Activated T-helper 1 cell treated with anti-CD3 and anti-CD28 coated beads, Interleukin-12 subunit alpha, Interleukin-12 subunit beta, Interleukin-2, Interleukin-4 antibody, amounts not matched to agents 30 ng/mL and 10 ng/mL and 1 ng/mL, durations not matched to agents 14 hours and 24 hours and 36 hours (primary cell): Measurements from ENCODE around the gene CADPS. TPM values are rescaled to one million over a fixed set of nuclear protein-coding genes. Genes with fewer than 3 reads are reported as not detected.

Source experiments
- DNase-seq: peaks from one replicate; pipeline ENCODE4 v3.0.0; 2021; ENCODE audit warnings: low spot score
- H3K27ac Mint-ChIP-seq: one replicate; pipeline ENCODE4 v1.8.0; 2021; ENCODE audit warnings: mild to moderate bottlenecking, mixed read lengths
- H3K27me3 Mint-ChIP-seq: one replicate; pipeline ENCODE4 v1.8.0; 2022; ENCODE audit warnings: mild to moderate bottlenecking, moderate library complexity, mixed read lengths; ENCODE audit not compliant: insufficient read depth
- H3K36me3 Mint-ChIP-seq: one replicate; pipeline ENCODE4 v1.8.0; 2021; ENCODE audit warnings: low read depth, mixed read lengths
- H3K4me1 Mint-ChIP-seq: one replicate; pipeline ENCODE4 v1.8.0; 2021; ENCODE audit warnings: low read depth, mixed read lengths
- H3K4me3 Mint-ChIP-seq: one replicate; pipeline ENCODE4 v1.8.0; 2021; ENCODE audit warnings: mild to moderate bottlenecking, moderate library complexity, mixed read lengths
- H3K9me3 Mint-ChIP-seq: one replicate; pipeline ENCODE4 v1.8.0; 2021; ENCODE audit warnings: mixed read lengths
- intact Hi-C: fragments of 100-400 bp; cut with micrococcal nuclease; formaldehyde crosslinking; loops from one replicate; pipeline ENCODE4 v1.15.1; 2024
- total RNA-seq: library from RNA; stranded (reverse); gene quantifications from 2 replicates; pipeline ENCODE4 v1.2.3, GENCODE V29; 2022

The CADPS gene
- total RNA-seq, 1 donor from 2014 or later, result not detected

DNA sequence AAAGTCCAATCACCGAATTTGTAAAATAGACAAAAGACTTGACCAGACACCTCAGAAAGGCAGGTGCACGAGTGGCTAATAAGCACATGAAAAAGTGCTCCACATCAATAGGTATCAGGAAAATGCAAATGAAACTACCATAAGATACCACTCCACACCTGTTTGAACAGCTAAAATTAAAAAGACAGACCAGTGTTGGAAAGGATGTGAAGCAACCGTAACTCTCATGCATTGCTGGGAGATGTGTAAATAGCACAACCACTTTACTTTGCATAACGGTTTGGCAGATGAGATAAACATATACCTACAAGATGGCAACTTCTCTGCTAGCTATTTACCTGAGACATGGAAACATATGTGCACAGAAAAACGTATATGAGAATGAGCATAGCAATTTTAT lies 56.9 kb downstream of the CADPS start:
- Mint-ChIP-seq H3K27me3 (no peaks in the 10 kb centered on the region), H3K27ac (no peak overlapping the region), H3K9me3 (no peaks in the 10 kb centered on the region), H3K36me3 (no peaks in the 10 kb centered on the region), H3K4me1 (no peaks in the 10 kb centered on the region), H3K4me3 (no peak overlapping the region)
- DNase-seq, result no peak
- intact Hi-C loops, result no loop called here

DNA sequence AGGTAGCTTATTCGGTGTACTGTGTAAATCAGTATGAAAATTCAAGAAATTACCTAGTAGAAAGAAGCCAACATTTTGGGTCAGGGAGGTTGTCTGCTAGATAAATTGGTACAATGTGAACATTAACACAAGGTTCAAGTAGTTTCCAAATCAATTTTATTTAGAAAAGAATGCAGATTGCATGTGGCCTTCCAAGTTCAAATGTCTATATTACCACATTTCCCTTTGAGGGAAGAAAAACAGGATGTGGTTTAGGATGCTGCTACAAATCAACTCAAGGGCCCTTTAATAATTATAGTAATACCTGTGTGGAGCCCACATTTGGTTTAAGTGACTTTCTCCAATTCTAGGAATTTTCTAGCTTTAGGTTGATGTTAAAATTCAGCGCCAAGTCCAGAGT lies 57.5 kb downstream of the CADPS start:
- H3K4me3 Mint-ChIP-seq, result no peak overlapping the region
- H3K4me1 Mint-ChIP-seq, result no peaks in the 10 kb centered on the region
- intact Hi-C loops, result no loop called here
- no peak for DNase-seq
- H3K36me3 Mint-ChIP-seq, result no peaks in the 10 kb centered on the region
- H3K27me3 Mint-ChIP-seq, result no peaks in the 10 kb centered on the region
- no peaks in the 10 kb centered on the region for H3K9me3 Mint-ChIP-seq
- H3K27ac Mint-ChIP-seq, result no peak overlapping the region

DNA sequence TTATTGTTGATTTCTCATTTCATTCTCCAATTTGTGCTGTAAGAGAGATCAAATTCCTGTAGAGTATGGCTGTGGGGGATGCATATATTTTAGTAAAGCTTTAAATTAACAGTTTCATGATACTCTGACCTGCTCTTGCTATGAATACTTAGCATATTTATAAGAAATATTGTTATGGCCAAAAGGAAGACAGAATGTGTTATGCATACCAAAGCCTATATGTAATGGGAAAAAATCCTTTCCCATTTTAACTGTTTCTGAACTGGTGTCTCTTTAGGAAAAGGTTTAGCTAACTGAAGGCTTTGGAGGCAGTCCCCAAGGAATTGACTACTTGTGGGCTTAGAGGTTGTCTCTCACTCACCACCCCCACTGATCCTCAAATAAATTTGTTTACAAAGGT lies 59.2 kb downstream of the CADPS start:
- Mint-ChIP-seq H3K4me3 (no peak overlapping the region), H3K36me3 (no peaks in the 10 kb centered on the region), H3K4me1 (no peaks in the 10 kb centered on the region), H3K9me3 (no peaks in the 10 kb centered on the region), H3K27me3 (no peaks in the 10 kb centered on the region), H3K27ac (no peak overlapping the region)
- DNase-seq, result no peak
- intact Hi-C loops, result no loop called here

DNA sequence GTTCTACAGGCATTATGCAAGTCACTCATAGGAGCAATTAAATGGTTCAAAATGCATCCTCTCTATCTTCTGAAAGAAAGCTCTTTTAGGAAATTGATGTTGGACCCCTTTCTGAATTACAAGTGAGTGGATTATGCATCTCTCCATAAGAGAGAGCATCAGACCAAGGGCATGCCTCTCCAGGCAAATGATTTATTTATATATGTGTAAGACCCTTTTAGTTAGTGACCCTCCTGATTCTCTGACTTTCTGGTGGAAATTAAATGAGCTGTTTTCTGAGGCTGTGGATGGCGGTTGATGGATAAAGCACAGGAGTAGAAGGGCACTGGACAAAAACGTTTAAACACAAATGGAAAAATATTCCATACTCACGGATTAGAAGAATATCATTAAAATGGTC lies 62.6 kb downstream of the CADPS start:
- no peaks in the 10 kb centered on the region for H3K27me3 Mint-ChIP-seq
- no peaks in the 10 kb centered on the region for H3K36me3 Mint-ChIP-seq
- intact Hi-C loops, result no loop called here
- no peaks in the 10 kb centered on the region for H3K4me1 Mint-ChIP-seq
- no peak for DNase-seq
- H3K4me3 Mint-ChIP-seq, result no peak overlapping the region
- no peak overlapping the region for H3K27ac Mint-ChIP-seq
- no peaks in the 10 kb centered on the region for H3K9me3 Mint-ChIP-seq

DNA sequence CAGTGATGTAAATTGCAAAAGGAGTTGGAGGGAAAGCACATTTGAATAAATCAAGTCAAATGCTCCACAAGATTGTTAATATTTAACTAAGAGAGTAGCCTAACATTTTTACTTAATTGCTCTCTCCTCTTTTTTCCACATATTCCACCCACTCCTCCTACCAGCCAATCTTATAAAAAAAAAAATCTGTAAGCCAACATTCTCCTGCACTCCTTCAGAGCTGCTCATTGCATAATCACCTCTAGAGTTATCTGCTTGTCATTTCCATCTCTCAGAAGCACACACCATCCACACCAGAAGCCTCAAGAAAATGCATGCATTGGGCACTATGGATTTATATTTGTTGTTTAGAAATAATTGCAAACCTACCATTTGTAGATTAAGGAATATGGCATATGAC lies 64.1 kb downstream of the CADPS start:
- Mint-ChIP-seq H3K4me1 (no peaks in the 10 kb centered on the region), H3K27me3 (no peaks in the 10 kb centered on the region), H3K9me3 (no peaks in the 10 kb centered on the region), H3K4me3 (no peak overlapping the region), H3K36me3 (no peaks in the 10 kb centered on the region), H3K27ac (no peak overlapping the region)
- no peak for DNase-seq
- intact Hi-C loops, result no loop called here

DNA sequence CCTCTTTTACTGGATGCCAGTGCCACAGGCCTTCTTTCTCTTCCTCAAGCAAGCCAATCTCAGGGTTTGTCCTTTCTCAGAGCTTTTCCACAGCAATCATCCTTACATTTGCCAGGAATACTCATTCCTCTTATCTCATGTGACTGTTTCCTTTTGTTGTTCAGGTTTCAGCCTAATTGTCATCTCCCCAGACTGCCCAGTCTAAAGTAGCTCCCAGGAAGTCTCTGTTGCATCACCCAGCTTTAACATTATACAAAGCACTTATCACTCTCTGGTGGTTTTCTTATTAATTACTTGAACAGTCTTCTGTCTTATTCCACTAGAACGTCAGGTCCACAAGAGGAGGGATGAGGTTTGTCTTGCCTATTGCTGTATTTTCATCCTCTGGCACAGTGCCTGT lies 65.8 kb downstream of the CADPS start:
- H3K4me3 Mint-ChIP-seq, result no peak overlapping the region
- no peaks in the 10 kb centered on the region for H3K36me3 Mint-ChIP-seq
- H3K9me3 Mint-ChIP-seq, result no peaks in the 10 kb centered on the region
- H3K27ac Mint-ChIP-seq, result no peak overlapping the region
- intact Hi-C loops, result no loop called here
- DNase-seq, result no peak
- H3K4me1 Mint-ChIP-seq, result no peaks in the 10 kb centered on the region
- H3K27me3 Mint-ChIP-seq, result no peaks in the 10 kb centered on the region

DNA sequence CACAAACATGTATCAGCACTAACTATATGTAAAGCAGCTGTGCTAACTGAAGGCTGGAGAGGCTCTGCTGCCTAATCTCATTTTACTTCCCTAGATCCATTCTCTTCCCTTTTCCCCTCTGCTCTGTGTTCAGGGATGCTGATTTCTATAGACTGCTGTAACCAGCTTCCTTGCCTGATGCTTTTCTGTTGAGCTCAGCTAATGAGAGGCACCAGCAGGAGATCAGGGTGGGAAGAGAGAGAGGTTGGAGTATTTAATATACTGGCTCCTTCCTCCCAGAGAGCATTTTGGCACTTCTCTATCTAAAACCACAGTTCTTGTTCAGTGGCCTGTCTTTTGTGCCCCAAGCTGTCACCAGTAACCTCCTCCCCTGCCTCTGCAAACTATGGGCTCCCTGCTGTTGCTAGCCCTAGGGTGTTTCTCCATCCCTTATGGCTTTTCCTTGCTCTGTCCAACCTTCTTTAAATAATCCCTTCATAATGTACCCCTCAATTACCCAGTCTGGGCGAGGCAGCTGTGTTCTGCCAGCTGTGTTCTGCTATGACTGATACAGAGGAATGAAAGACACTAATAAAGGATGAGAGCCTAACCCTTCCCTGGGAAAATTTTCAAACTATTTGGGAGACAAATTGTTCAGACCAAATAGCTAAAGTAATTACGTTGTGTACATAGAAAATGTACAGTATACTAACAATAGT lies 69.5 kb downstream of the CADPS start:
- no peak overlapping the region for H3K4me3 Mint-ChIP-seq

DNA sequence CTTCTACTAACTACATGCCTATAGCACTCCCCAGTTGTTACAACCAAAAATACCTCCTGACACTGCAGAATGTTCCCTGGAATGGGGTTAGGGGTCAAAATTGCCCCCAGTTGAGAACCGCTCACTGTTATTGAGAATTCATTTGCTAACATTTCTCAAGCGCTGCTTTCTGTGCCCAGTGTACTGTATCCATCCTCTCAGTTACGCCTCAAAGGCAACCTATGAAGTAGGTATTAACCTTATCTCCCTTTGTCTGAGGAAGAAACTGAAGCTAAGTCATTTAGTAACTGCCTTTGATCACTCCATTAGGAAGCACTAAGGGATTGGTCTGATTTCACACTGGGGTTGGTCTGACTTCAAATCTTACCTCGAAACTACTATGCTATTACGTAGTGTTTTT lies 70.1 kb downstream of the CADPS start:
- H3K27ac Mint-ChIP-seq, result no peak overlapping the region
- intact Hi-C loops, result no loop called here

More for the DNA sequence above, 69.5 kb downstream of the CADPS start:
- Mint-ChIP-seq H3K36me3 (no peaks in the 10 kb centered on the region), H3K4me1 (no peaks in the 10 kb centered on the region), H3K27ac (no peak overlapping the region), H3K27me3 (no peaks in the 10 kb centered on the region), H3K9me3 (no peaks in the 10 kb centered on the region)
- intact Hi-C loops, result no loop called here
- no peak for DNase-seq

DNA sequence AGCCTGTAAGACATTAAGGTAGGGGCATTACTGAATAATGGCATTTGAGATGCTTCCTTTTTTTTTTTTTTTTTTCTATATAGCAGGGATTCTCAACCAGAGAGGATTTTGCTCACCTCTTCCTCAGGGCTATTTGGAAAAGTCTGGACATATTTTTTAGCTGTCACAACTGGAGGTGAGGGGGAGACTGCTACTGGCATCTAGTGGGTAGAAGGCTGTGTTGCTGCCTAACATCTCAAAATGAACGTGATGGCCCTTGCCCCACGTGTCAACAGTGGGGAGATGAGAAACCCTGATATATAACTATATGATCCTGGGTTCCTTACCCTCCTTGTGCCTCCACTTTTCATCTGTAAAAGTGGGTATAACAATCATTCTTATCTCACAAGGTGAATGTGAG lies 71.9 kb downstream of the CADPS start:
- H3K36me3 Mint-ChIP-seq, result no peaks in the 10 kb centered on the region
- intact Hi-C loops, result no loop called here
- DNase-seq, result no peak
- no peaks in the 10 kb centered on the region for H3K9me3 Mint-ChIP-seq
- H3K27me3 Mint-ChIP-seq, result no peaks in the 10 kb centered on the region
- H3K4me1 Mint-ChIP-seq, result no peaks in the 10 kb centered on the region
- no peak overlapping the region for H3K4me3 Mint-ChIP-seq
- no peak overlapping the region for H3K27ac Mint-ChIP-seq

More for the DNA sequence above, 70.1 kb downstream of the CADPS start:
- Mint-ChIP-seq H3K36me3 (no peaks in the 10 kb centered on the region), H3K4me1 (no peaks in the 10 kb centered on the region), H3K4me3 (no peak overlapping the region), H3K27me3 (no peaks in the 10 kb centered on the region), H3K9me3 (no peaks in the 10 kb centered on the region)
- DNase-seq, result no peak

DNA sequence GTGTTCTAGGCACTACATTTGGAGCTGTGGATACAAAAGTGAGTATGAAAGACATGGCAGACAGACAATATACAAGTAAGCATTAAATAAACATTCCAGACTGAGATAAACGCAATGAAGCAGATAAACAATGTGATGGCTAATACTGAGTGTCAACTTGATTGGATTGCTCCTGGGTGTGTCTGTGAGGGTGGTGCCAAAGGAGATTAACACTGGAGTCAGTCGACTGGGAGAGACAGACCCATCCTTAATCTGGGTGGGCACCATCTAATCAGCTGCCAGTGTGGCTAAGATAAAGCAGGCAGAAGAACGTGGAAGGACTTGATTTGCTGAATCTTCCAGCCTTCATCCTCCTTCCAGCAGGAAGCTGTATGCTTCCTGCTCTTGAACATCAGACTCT lies 77.2 kb downstream of the CADPS start:
- DNase-seq, result no peak
- no peak overlapping the region for H3K27ac Mint-ChIP-seq
- H3K4me1 Mint-ChIP-seq, result no peaks in the 10 kb centered on the region
- no peaks in the 10 kb centered on the region for H3K27me3 Mint-ChIP-seq
- intact Hi-C loops, result no loop called here
- no peaks in the 10 kb centered on the region for H3K36me3 Mint-ChIP-seq
- no peaks in the 10 kb centered on the region for H3K9me3 Mint-ChIP-seq
- no peak overlapping the region for H3K4me3 Mint-ChIP-seq

DNA sequence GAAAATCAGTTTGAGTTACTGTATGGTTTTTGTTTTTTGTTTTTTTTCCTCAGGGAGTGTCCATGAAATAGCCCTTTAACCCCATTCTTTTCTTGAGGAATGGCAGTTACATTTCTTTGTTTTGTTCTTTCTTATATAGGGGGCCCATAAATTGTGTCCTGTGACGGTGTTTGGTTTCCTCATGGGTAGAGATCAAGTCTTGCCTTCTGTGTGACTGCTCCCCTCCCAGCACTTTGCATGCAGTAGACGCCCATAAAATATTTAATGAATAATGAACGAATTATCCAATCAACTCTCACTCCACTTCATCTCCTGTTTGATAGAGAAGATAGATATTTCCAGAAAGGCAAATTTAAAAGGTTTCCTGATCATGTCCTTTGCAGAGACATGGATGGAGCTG lies 78.1 kb downstream of the CADPS start:
- no peak overlapping the region for H3K4me3 Mint-ChIP-seq
- no peaks in the 10 kb centered on the region for H3K27me3 Mint-ChIP-seq

DNA sequence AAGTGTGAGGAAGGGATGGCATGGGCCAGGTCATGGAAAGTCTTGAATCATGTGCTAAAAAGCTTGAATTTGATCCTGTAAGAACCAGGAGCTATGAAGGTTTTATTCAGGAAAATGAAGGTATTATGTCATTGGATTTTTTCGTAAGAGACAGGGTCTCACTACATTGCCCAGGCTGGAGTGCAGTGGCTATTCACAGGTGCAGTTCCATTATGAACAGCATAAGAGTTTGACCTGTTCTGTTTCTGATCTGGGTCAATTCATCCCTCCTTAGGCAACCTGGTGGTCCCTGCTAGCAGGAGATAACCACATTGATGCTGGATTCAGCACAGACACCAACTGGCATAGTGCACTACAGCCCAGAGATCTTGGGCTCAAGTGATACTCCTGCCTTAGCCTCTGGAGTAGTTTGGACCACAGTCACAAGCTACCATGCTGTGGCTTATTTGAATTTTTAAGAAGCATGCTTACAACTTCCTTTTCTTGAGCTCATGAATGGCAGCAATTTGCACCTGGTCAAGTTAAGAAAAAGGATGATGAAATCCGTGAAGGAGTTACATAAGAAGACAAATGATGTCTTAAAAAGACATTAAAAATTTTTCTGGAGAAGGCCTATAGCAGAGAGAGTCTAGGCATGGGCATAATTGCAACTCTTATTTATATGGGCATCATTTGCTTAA lies 79.1 kb downstream of the CADPS start:
- H3K4me1 Mint-ChIP-seq, result no peaks in the 10 kb centered on the region
- no peaks in the 10 kb centered on the region for H3K36me3 Mint-ChIP-seq
- no peak overlapping the region for H3K27ac Mint-ChIP-seq

More for the DNA sequence above, 78.1 kb downstream of the CADPS start:
- no peak overlapping the region for H3K27ac Mint-ChIP-seq
- no peaks in the 10 kb centered on the region for H3K4me1 Mint-ChIP-seq
- no peaks in the 10 kb centered on the region for H3K36me3 Mint-ChIP-seq
- no peaks in the 10 kb centered on the region for H3K9me3 Mint-ChIP-seq
- no peak for DNase-seq
- intact Hi-C loops, result no loop called here

DNA sequence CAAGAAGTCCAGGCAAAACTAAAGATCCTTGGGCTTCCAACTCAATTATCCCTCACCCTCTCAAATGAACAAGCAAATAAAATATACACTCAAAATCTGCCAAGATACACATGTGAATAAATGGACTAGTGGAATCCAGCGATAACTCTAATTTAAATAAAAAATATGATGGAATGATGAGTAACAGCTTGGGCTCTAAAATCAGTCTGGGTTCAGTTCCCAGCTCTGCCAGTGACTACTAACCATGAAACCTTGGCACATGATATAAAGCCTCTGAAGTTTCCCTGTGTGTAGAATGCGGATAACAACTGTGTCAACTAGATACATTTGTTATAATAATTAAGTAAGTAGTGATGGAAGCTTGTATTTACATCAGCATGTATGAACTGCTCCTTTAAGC lies 81.3 kb downstream of the CADPS start:
- Mint-ChIP-seq H3K4me1 (no peaks in the 10 kb centered on the region), H3K36me3 (no peaks in the 10 kb centered on the region), H3K27me3 (no peaks in the 10 kb centered on the region), H3K9me3 (no peaks in the 10 kb centered on the region), H3K27ac (no peak overlapping the region), H3K4me3 (no peak overlapping the region)
- DNase-seq, result no peak
- intact Hi-C loops, result no loop called here

More for the DNA sequence above, 79.1 kb downstream of the CADPS start:
- H3K9me3 Mint-ChIP-seq, result no peaks in the 10 kb centered on the region
- H3K4me3 Mint-ChIP-seq, result no peak overlapping the region
- intact Hi-C loops, result no loop called here
- DNase-seq, result no peak
- H3K27me3 Mint-ChIP-seq, result no peaks in the 10 kb centered on the region
